ENCODE data around the gene ZNF507.

DNA sequence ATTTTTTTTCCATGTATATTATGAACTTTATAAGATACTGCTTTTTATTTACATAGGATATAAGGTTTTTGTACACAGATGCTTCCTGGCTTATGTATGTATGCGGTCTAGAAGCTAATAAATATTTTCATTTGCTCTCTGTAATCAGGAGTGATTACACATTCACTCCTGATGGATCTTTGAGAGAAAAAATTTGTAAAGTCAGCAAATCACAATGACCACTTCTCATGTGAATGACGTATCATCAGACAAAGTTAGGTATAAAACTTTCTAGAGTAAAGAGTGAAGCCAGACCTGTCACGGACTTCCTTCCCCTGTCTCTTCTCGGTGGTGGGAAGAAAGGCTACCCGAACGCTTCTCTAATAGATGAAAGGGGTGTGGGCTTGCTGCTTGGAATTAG lies 91.3 kb downstream of the ZNF507 start:
- TF ChIP-seq, protein P1, sequence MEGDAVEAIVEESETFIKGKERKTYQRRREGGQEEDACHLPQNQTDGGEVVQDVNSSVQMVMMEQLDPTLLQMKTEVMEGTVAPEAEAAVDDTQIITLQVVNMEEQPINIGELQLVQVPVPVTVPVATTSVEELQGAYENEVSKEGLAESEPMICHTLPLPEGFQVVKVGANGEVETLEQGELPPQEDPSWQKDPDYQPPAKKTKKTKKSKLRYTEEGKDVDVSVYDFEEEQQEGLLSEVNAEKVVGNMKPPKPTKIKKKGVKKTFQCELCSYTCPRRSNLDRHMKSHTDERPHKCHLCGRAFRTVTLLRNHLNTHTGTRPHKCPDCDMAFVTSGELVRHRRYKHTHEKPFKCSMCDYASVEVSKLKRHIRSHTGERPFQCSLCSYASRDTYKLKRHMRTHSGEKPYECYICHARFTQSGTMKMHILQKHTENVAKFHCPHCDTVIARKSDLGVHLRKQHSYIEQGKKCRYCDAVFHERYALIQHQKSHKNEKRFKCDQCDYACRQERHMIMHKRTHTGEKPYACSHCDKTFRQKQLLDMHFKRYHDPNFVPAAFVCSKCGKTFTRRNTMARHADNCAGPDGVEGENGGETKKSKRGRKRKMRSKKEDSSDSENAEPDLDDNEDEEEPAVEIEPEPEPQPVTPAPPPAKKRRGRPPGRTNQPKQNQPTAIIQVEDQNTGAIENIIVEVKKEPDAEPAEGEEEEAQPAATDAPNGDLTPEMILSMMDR (IDR thresholded peaks at IDR 0.05), result no peak
- no peak for TF ChIP-seq POLR2A (IDR thresholded peaks at IDR 0.05)
